HCT116 (cell line): ENCODE measurements around the gene THOP1. TPM values are rescaled to one million over a fixed set of nuclear protein-coding genes. Genes with fewer than 3 reads are reported as not detected.

Experiments used
- ATAC-seq: fragments of 200-7000 bp; cut with Tn5 transposase; 2 replicates; pipeline ENCODE4 v1.9.1; 2020; ENCODE audit warnings: mild to moderate bottlenecking, moderate library complexity
- BruUV-seq: library from RNA; stranded (reverse); fragments of 400-500 nt; replicated peaks from 2 replicates; lab custom pipeline; 2021; lab: Mats Ljungman, UMichigan
- CTCF ChIA-PET: fragments of 300-600 bp; sonication (Branson Sonifier 250); formaldehyde crosslinking; loops from one replicate; lab custom pipeline; 2021; ENCODE audit warnings: antibody characterized with exemption; lab: Charles Lee
- POLR2A ChIA-PET: fragments of 300-600, 350-600 bp; sonication (Branson Sonifier 250); formaldehyde crosslinking; loops from one replicate; lab custom pipeline; 2021; ENCODE audit warnings: antibody characterized with exemption; lab: Charles Lee
- RAD21 ChIA-PET, 2 experiments: fragments of 300-600 bp; sonication (Branson Sonifier 250); formaldehyde crosslinking; loops; one replicate each; lab custom pipeline; 2023; ENCODE audit warnings: low total read pairs in 2 of 2; ENCODE audit not compliant: uncharacterized antibody in 2 of 2, unreplicated experiment in 2 of 2, low non-redundant PET in 1 of 2; lab: Charles Lee
- DNase-seq: peaks from one replicate; pipeline ENCODE4 v3.0.0-alpha.2; 2010; ENCODE audit warnings: low read depth, low spot score
- H2AFZ ChIP-seq: fragments of 200-600 bp; shearing (Covaris generic), sonication (generic); 2 replicates; pipeline ENCODE4 v1.6.1; 2017; ENCODE audit warnings: low read depth, mixed run types, mixed read lengths, antibody characterized with exemption, low read length; ENCODE audit not compliant: poor library complexity, severe bottlenecking
- H3K27ac ChIP-seq: 2 replicates; pipeline ENCODE4 v1.5.1; 2012; ENCODE audit warnings: low read depth, low read length
- H3K27me3 ChIP-seq: fragments of 200-600 bp; sonication (generic); 2 replicates; pipeline ENCODE4 v1.6.1; 2016; ENCODE audit warnings: mixed run types, low read length, mixed read lengths; ENCODE audit not compliant: insufficient read depth
- H3K36me3 ChIP-seq, 2 experiments: fragments of 200-500 bp in 1 of 2; fragments of 200-600 bp in 1 of 2; sonication (Bioruptor generic) in 1 of 2; sonication (generic) in 1 of 2; 2 replicates each; pipeline versions ENCODE4 v1.5.1 to v1.6.1; 2014 to 2016; ENCODE audit warnings: low read length in 2 of 2, inconsistent platforms in 1 of 2, mixed read lengths in 1 of 2, mixed run types in 1 of 2; ENCODE audit not compliant: insufficient read depth in 2 of 2, control insufficient read depth in 1 of 2
- H3K4me1 ChIP-seq, 2 experiments: fragments of 200-600 bp in 1 of 2; sonication (generic) in 1 of 2; 2 replicates each; pipeline versions ENCODE4 v1.5.1 to v1.6.1; 2012 to 2017; ENCODE audit warnings: low read length in 2 of 2, inconsistent platforms in 1 of 2, mild to moderate bottlenecking in 1 of 2, mixed read lengths in 1 of 2, mixed run types in 1 of 2, moderate library complexity in 1 of 2; ENCODE audit not compliant: insufficient read depth in 2 of 2, control insufficient read depth in 1 of 2
- H3K4me2 ChIP-seq: fragments of 200-600 bp; sonication (generic); 2 replicates; pipeline ENCODE4 v1.6.1; 2017; ENCODE audit warnings: mixed run types, low read length, mixed read lengths
- H3K4me3 ChIP-seq, 2 experiments: fragments of 200-600 bp in 1 of 2; sonication (generic) in 1 of 2; replicated peaks in 1 of 2; 2 replicates each; pipeline ENCODE4 v1.5.1; 2011 to 2016; ENCODE audit warnings: low read length in 2 of 2, control low read depth in 1 of 2, low read depth in 1 of 2, mild to moderate bottlenecking in 1 of 2, mixed read lengths in 1 of 2, mixed run types in 1 of 2
- H3K79me2 ChIP-seq: fragments of 200-600 bp; sonication (generic); 2 replicates; pipeline ENCODE4 v1.6.1; 2017; ENCODE audit warnings: mild to moderate bottlenecking, mixed run types, low read length, moderate library complexity, mixed read lengths; ENCODE audit not compliant: insufficient read depth
- H3K9ac ChIP-seq: fragments of 200-600 bp; sonication (generic); 2 replicates; pipeline ENCODE4 v1.6.1; 2016; ENCODE audit warnings: low read length, mixed read lengths
- H3K9me2 ChIP-seq: fragments of 200-600 bp; sonication (generic), shearing (Covaris generic); 2 replicates; pipeline ENCODE4 v1.6.1; 2017; ENCODE audit warnings: mixed run types, mild to moderate bottlenecking, moderate library complexity; ENCODE audit not compliant: insufficient read depth
- H3K9me3 ChIP-seq, 2 experiments: fragments of 200-500 bp in 1 of 2; fragments of 200-600 bp in 1 of 2; sonication (Bioruptor generic) in 1 of 2; sonication (generic) in 1 of 2; 2 replicates each; pipeline ENCODE4 v1.6.1; 2014 to 2017; ENCODE audit warnings: low read length in 2 of 2, mixed read lengths in 2 of 2, inconsistent platforms in 1 of 2, low read depth in 1 of 2, mild to moderate bottlenecking in 1 of 2, mixed run types in 1 of 2, moderate library complexity in 1 of 2; ENCODE audit not compliant: control insufficient read depth in 1 of 2, insufficient read depth in 1 of 2
- H4K20me1 ChIP-seq: fragments of 200-600 bp; sonication (generic), shearing (Covaris generic); 2 replicates; pipeline ENCODE4 v1.6.1; 2017; ENCODE audit warnings: mixed run types, mild to moderate bottlenecking, moderate library complexity; ENCODE audit not compliant: insufficient read depth
- CBX3 ChIP-seq: IDR thresholded peaks from 2 replicates; pipeline ENCODE4 v1.6.1; 2012; ENCODE audit warnings: low read depth
- CTCF ChIP-seq, 3 experiments: fragments of 200-600 bp in 1 of 3; sonication (generic) in 1 of 3; IDR thresholded peaks in 2 of 3; conservative IDR thresholded peaks in 1 of 3; 2 replicates each; pipeline ENCODE4 v1.5.1; 2012 to 2017; ENCODE audit warnings: low read depth in 2 of 3, low read length in 2 of 3, antibody characterized with exemption in 1 of 3, borderline replicate concordance in 1 of 3, control low read depth in 1 of 3, mild to moderate bottlenecking in 1 of 3, mixed read lengths in 1 of 3, mixed run types in 1 of 3, moderate library complexity in 1 of 3; ENCODE audit not compliant: insufficient read depth in 1 of 3
- EZH2phosphoT487 ChIP-seq: fragments of 200-600 bp; IDR thresholded peaks from 2 replicates; pipeline ENCODE4 v1.6.1; 2018; ENCODE audit warnings: antibody characterized with exemption, borderline replicate concordance
- JUND ChIP-seq: IDR thresholded peaks from 2 replicates; pipeline ENCODE4 v1.6.1; 2012
- POLR2AphosphoS5 ChIP-seq: IDR thresholded peaks from 2 replicates; pipeline ENCODE4 v1.6.1; 2011; ENCODE audit warnings: mild to moderate bottlenecking, low read depth, low read length, moderate library complexity
- REST ChIP-seq: IDR thresholded peaks from 2 replicates; pipeline ENCODE4 v1.6.1; 2012; ENCODE audit warnings: low read depth
- SP1 ChIP-seq: IDR thresholded peaks from 2 replicates; pipeline ENCODE4 v1.6.1; 2012; ENCODE audit warnings: low read depth
- YY1 ChIP-seq: IDR thresholded peaks from 2 replicates; pipeline ENCODE4 v1.6.1; 2011; ENCODE audit warnings: low read length, low read depth, moderate library complexity, mild to moderate bottlenecking; ENCODE audit not compliant: insufficient replicate concordance; ENCODE audit errors: extremely low read depth
- ZFX ChIP-seq: fragments of 450-650 bp; IDR thresholded peaks from 2 replicates; pipeline ENCODE4 v1.6.1; 2017
- ZNF274 ChIP-seq: fragments of 200-500 bp; sonication (Bioruptor generic); IDR thresholded peaks from 2 replicates; pipeline ENCODE4 v1.6.1; 2014; ENCODE audit warnings: mild to moderate bottlenecking, low read depth, low read length, inconsistent platforms
- intact Hi-C: fragments of 100-400 bp; cut with micrococcal nuclease; formaldehyde crosslinking; loops from 2 replicates; pipeline ENCODE4 v1.10.0; 2022
- total RNA-seq: library from RNA; stranded (reverse); gene quantifications from one replicate; pipeline ENCODE4 v1.2.1, GENCODE V29; 2021; ENCODE audit not compliant: unreplicated experiment

THOP1 gene
- total RNA-seq, 1 experiment from 2014 or later: 201 TPM

- Histone ChIP-seq H3K4me3 (no peak overlapping the region), H4K20me1 (no peaks in the 10 kb centered on the region), H3K36me3 (peaks cover 10 to 34% of the 10 kb centered on the region in 2 experiments; a peak in 3 of 4 replicates), H3K9me3 (no peaks in the 10 kb centered on the region), H3K4me2 (no peak overlapping the region), H3K27me3 (no peaks in the 10 kb centered on the region), H2AFZ (no peak overlapping the region), H3K9ac (no peak overlapping the region), H3K79me2 (no peaks in the 10 kb centered on the region), H3K27ac (no peak overlapping the region), H3K9me2 (no peaks in the 10 kb centered on the region), H3K4me1 (no peaks in the 10 kb centered on the region)
- intact Hi-C loops: no loop called here
- TF ChIP-seq YY1: no peak
- TF ChIP-seq ZNF274: no peak
- TF ChIP-seq JUND: no peak
- no peak for TF ChIP-seq POLR2AphosphoS5
- TF ChIP-seq REST: no peak
- TF ChIP-seq CBX3: no peak
- TF ChIP-seq SP1: no peak
- TF ChIP-seq EZH2phosphoT487: no peak
- TF ChIP-seq ZFX: no peak
- no peak for TF ChIP-seq CTCF (IDR thresholded peaks at IDR 0.05 in 2 of 3, conservative IDR thresholded peaks at IDR 0.05 in 1 of 3; ENCODE audit: borderline replicate concordance in 1 of 3, insufficient read depth in 1 of 3, low read depth in 2 of 3, low read length in 2 of 3)
- POLR2A ChIA-PET: no interaction called here
- BruUV-seq: no TSS peak
- RAD21 ChIA-PET: no interaction called here
- CTCF ChIA-PET: no interaction called here
- DNase-seq (no peak), ATAC-seq (no peak)
Observed at GRCh38 chr19:2756477-2756876, 28.8 kb upstream of the THOP1 start.
